K562 (cell line): ENCODE measurements around the gene TPO. TPM values are rescaled to one million over a fixed set of nuclear protein-coding genes. Genes with fewer than 3 reads are reported as not detected.

ENCODE experiments used
- ATAC-seq: fragments of 200-7000 bp; cut with Tn5 transposase; 3 replicates; pipeline ENCODE4 v1.9.1; 2020; ENCODE audit warnings: moderate library complexity
- BruUV-seq: library from RNA; stranded (reverse); fragments of 400-500 nt; replicated peaks from 2 replicates; lab custom pipeline; 2021; lab: Mats Ljungman, UMichigan
- CTCF ChIA-PET: fragments of 300-600 bp; formaldehyde crosslinking; extraction: SDS; loops from one replicate; lab custom pipeline; 2021; ENCODE audit warnings: low intra/inter-chr PET ratio; lab: Yijun Ruan, JAX
- POLR2A ChIA-PET: fragments of 300-600, 350-650 bp; sonication (Branson Sonifier 250); formaldehyde crosslinking; extraction: SDS; loops from one replicate; lab custom pipeline; 2021; ENCODE audit warnings: antibody characterized with exemption, inconsistent platforms; lab: Yijun Ruan, JAX
- DNase-seq, 4 experiments: peaks; one replicate each; pipeline versions ENCODE4 v3.0.0 to v3.0.0-alpha.2; 2011 to 2018; ENCODE audit warnings: low spot score in 3 of 4, mixed read lengths in 3 of 4; ENCODE audit errors: extremely low read depth in 1 of 4
- FAIRE-seq: peaks from 2 replicates; lab custom pipeline; 2011; peaks lifted over from hg19 to GRCh38; lab: Jason Lieb, UNC
- H2AFZ ChIP-seq: 2 replicates; pipeline ENCODE4 v1.6.0; 2011; ENCODE audit warnings: low read depth, low read length, control low read depth, inconsistent platforms
- H3K27ac ChIP-seq: fragments of 200-600 bp; 3 replicates; pipeline ENCODE4 v1.8.0; 2011; ENCODE audit warnings: low read depth, mild to moderate bottlenecking, control low read depth, inconsistent platforms, low read length, moderate library complexity, mixed read lengths; ENCODE audit errors: extremely low read depth
- H3K27me3 ChIP-seq, 2 experiments: fragments of 300-600 bp in 1 of 2; 2 replicates in 1 of 2; 3 replicates in 1 of 2; pipeline versions ENCODE4 v1.6.0 to v1.8.0; 2011; ENCODE audit warnings: inconsistent platforms in 2 of 2, low read length in 2 of 2, mild to moderate bottlenecking in 1 of 2, mixed read lengths in 1 of 2, moderate library complexity in 1 of 2; ENCODE audit not compliant: control insufficient read depth in 2 of 2, insufficient read depth in 2 of 2
- H3K36me3 ChIP-seq: fragments of 300-600 bp; 3 replicates; pipeline ENCODE4 v1.8.0; 2011; ENCODE audit warnings: mild to moderate bottlenecking, low read length, inconsistent platforms; ENCODE audit not compliant: control insufficient read depth, insufficient read depth
- H3K4me1 ChIP-seq, 2 experiments: fragments of 200-600 bp in 1 of 2; replicated peaks in 1 of 2; 2 replicates in 1 of 2; 3 replicates in 1 of 2; pipeline versions ENCODE4 v1.5.1 to v1.8.0; 2011; ENCODE audit warnings: inconsistent platforms in 2 of 2, low read length in 2 of 2, mild to moderate bottlenecking in 1 of 2, mixed read lengths in 1 of 2, moderate library complexity in 1 of 2; ENCODE audit not compliant: control insufficient read depth in 2 of 2, insufficient read depth in 2 of 2
- H3K4me2 ChIP-seq: 2 replicates; pipeline ENCODE4 v1.6.1; 2011; ENCODE audit warnings: low read length, control low read depth, inconsistent platforms, mixed read lengths; ENCODE audit not compliant: insufficient read depth
- H3K4me3 ChIP-seq: fragments of 200-600 bp; sonication (generic), shearing (Covaris generic); 2 replicates; pipeline ENCODE4 v1.5.1; 2016; ENCODE audit warnings: control low read depth, inconsistent platforms
- H3K79me2 ChIP-seq: fragments of 200-600 bp; 3 replicates; pipeline ENCODE4 v1.8.0; 2011; ENCODE audit warnings: low read length, inconsistent platforms; ENCODE audit not compliant: control insufficient read depth, insufficient read depth
- H3K9ac ChIP-seq, 2 experiments: 2 replicates each; pipeline versions ENCODE4 v1.6.0 to v1.6.1; 2011; ENCODE audit warnings: low read depth in 2 of 2, low read length in 2 of 2, control low read depth in 1 of 2, inconsistent platforms in 1 of 2, mild to moderate bottlenecking in 1 of 2, mixed read lengths in 1 of 2; ENCODE audit not compliant: insufficient read depth in 1 of 2
- H3K9me1 ChIP-seq: one replicate; pipeline ENCODE4 v1.6.0; 2011; ENCODE audit warnings: inconsistent platforms, mild to moderate bottlenecking, low read length, moderate library complexity; ENCODE audit not compliant: control insufficient read depth, insufficient read depth
- H3K9me3 ChIP-seq: replicated peaks from 2 replicates; pipeline ENCODE4 v1.5.1; 2011; ENCODE audit warnings: low read depth, low read length, inconsistent platforms; ENCODE audit not compliant: control insufficient read depth, insufficient read depth
- H4K20me1 ChIP-seq: replicated peaks from 2 replicates; pipeline ENCODE4 v1.6.1; 2011; ENCODE audit warnings: low read length, inconsistent platforms, mixed read lengths; ENCODE audit not compliant: control insufficient read depth, insufficient read depth
- ATF2 ChIP-seq: sonication (generic); formaldehyde crosslinking; IDR thresholded peaks from 2 replicates; pipeline ENCODE4 v1.8.1; 2022; ENCODE audit warnings: missing genetic modification reagents
- ATF6 ChIP-seq: sonication (generic); formaldehyde crosslinking; IDR thresholded peaks from 2 replicates; pipeline ENCODE4 v1.4.0; 2020; ENCODE audit warnings: mild to moderate bottlenecking, missing genetic modification reagents
- CHD2 ChIP-seq: IDR thresholded peaks from 2 replicates; pipeline ENCODE4 v1.6.1; 2011; ENCODE audit warnings: low read depth, low read length
- CHD4 ChIP-seq: fragments of 200-600 bp; sonication (generic); IDR thresholded peaks from 3 replicates; pipeline ENCODE4 v1.6.1; 2012; ENCODE audit warnings: low read depth, mild to moderate bottlenecking, mixed read lengths, low read length, inconsistent platforms; ENCODE audit not compliant: insufficient read depth, insufficient replicate concordance, poor library complexity, severe bottlenecking
- CLOCK ChIP-seq: fragments of 250-450 bp; sonication (Bioruptor Pico); IDR thresholded peaks from 2 replicates; pipeline ENCODE4 v1.4.0; 2020; ENCODE audit warnings: mild to moderate bottlenecking, moderate library complexity, borderline replicate concordance
- CTBP1 ChIP-seq: fragments of 450-650 bp; IDR thresholded peaks from 2 replicates; pipeline ENCODE4 v1.6.1; 2016; ENCODE audit warnings: borderline replicate concordance
- E2F6 ChIP-seq, 2 experiments: IDR thresholded peaks; 2 replicates each; pipeline ENCODE4 v1.6.1; 2011; ENCODE audit warnings: borderline replicate concordance in 1 of 2, control low read depth in 1 of 2, low read depth in 1 of 2, low read length in 1 of 2, mild to moderate bottlenecking in 1 of 2, mixed read lengths in 1 of 2, moderate library complexity in 1 of 2; ENCODE audit not compliant: insufficient read depth in 1 of 2, insufficient read length in 1 of 2, poor library complexity in 1 of 2, severe bottlenecking in 1 of 2; ENCODE audit errors: extremely low read depth in 1 of 2
- ETV5 ChIP-seq: sonication (generic); formaldehyde crosslinking; IDR thresholded peaks from 2 replicates; pipeline ENCODE4 v1.4.0; 2020; ENCODE audit warnings: low read depth, mild to moderate bottlenecking, missing genetic modification reagents
- IFI16 ChIP-seq: fragments of 250-450 bp; sonication (Bioruptor Pico); IDR thresholded peaks from 2 replicates; pipeline ENCODE4 v2.1.2; 2022; ENCODE audit warnings: mild to moderate bottlenecking, inconsistent platforms
- POU5F1 ChIP-seq: fragments of 150-350 bp; IDR thresholded peaks from 2 replicates; pipeline ENCODE4 v1.6.1; 2014; ENCODE audit warnings: borderline replicate concordance, low read length, low read depth, mild to moderate bottlenecking; ENCODE audit not compliant: partially characterized antibody
- SETDB1 ChIP-seq: IDR thresholded peaks from one replicate; pipeline ENCODE4 v1.6.1; 2012; ENCODE audit warnings: low read length, control low read depth, inconsistent platforms
- SMAD2 ChIP-seq: fragments of 150-350 bp; IDR thresholded peaks from 2 replicates; pipeline ENCODE4 v1.6.1; 2014; ENCODE audit warnings: low read depth, mild to moderate bottlenecking, low read length
- TAF1 ChIP-seq: IDR thresholded peaks from 2 replicates; pipeline ENCODE4 v1.6.1; 2011; ENCODE audit warnings: mild to moderate bottlenecking, low read length, moderate library complexity; ENCODE audit not compliant: insufficient read depth, control insufficient read depth, severe bottlenecking; ENCODE audit errors: extremely low read depth
- ZC3H11A ChIP-seq: IDR thresholded peaks from 2 replicates; pipeline ENCODE4 v1.6.1; 2012; ENCODE audit warnings: low read depth, low read length, improper control_type of control experiment
- ZNF57 ChIP-seq: fragments of 450-650 bp; formaldehyde crosslinking; IDR thresholded peaks from 2 replicates; pipeline ENCODE4 v1.4.0; 2020; ENCODE audit warnings: mild to moderate bottlenecking, moderate library complexity
- WGBS: fragments of 100-300 bp; shearing (Covaris generic); methylation state at CpG from one replicate; pipeline ENCODE4 v1.1.6; 2016; ENCODE audit warnings: low coverage, mixed read lengths; ENCODE audit not compliant: insufficient coverage; ENCODE audit errors: missing lambda C conversion rate; 5-methylcytosine and 5-hydroxymethylcytosine counted together
- in situ Hi-C: fragments of 300-500 bp; cut with MboI; formaldehyde crosslinking; loops from 4 replicates; pipeline ENCODE4 v1.15.0; 2018; ENCODE audit warnings: inconsistent platforms, mixed read lengths
- intact Hi-C: fragments of 100-400 bp; cut with micrococcal nuclease; formaldehyde crosslinking; loops from 2 replicates; pipeline ENCODE4 v1.14.2; 2022
- polyA plus RNA-seq, 8 experiments: library from polyadenylated mRNA; depleted of rRNA in 4 of 8; stranded (reverse) in 5 of 8; unstranded in 3 of 8; fragments of >200 nt; fragmentation: Nextera tagmentation in 2 of 8; fragmentation: Illumina TruSeq in 1 of 8; extraction: Ambion mirVana in 2 of 8; extraction: Trizol in 1 of 8; gene quantifications; 2 replicates each; pipeline versions ENCODE4 v1.2.1 to v1.2.3, GENCODE V29; 2011 to 2014; ENCODE audit warnings: inconsistent platforms in 1 of 8, missing spikeins in 1 of 8
- total RNA-seq, 7 experiments: library from RNA; depleted of rRNA in 6 of 7; stranded (reverse); fragments of >200 nt in 6 of 7; fragmentation: Illumina TruSeq in 2 of 7; extraction: Trizol in 2 of 7; gene quantifications; 2 replicates each; pipeline versions ENCODE4 v1.2.1 to v1.2.3, GENCODE V29; 2011 to 2021; ENCODE audit warnings: low replicate concordance in 1 of 7

Gene TPO
- total and polyA plus RNA-seq, 9 of the 15 experiments (the other 6 are each of a cell fraction or from before 2014, with no cell fraction given) = not detected

- WGBS = 0% methylated on average over 5 of the region's 7 CpGs
- ATAC-seq (no peak), FAIRE-seq (no peak), DNase-seq (no peak)
- Histone ChIP-seq H3K9me1 (no peaks in the 10 kb centered on the region), H3K27me3 (0 out of 5 replicates have a peak, but pooled peaks cover 0 to 1% of the 10 kb centered on the region in 2 experiments), H3K9ac (no peak overlapping the region), H4K20me1 (no peaks in the 10 kb centered on the region), H3K36me3 (no peaks in the 10 kb centered on the region), H3K4me3 (no peak overlapping the region), H3K4me2 (no peak overlapping the region), H3K4me1 (no peaks in the 10 kb centered on the region), H3K9me3 (no peaks in the 10 kb centered on the region), H3K27ac (no peak overlapping the region), H2AFZ (no peak overlapping the region), H3K79me2 (no peaks in the 10 kb centered on the region)
- intact Hi-C loops (no loop called here), in situ Hi-C loops (no loop called here)
- ChIA-PET POLR2A (no interaction called here), CTCF (no interaction called here)
- no TSS peak for BruUV-seq
- TF ChIP-seq TAF1 = no peak
- TF ChIP-seq ATF6 (CRISPR knock-in tag) = no peak
- no peak for TF ChIP-seq E2F6 (IDR thresholded peaks at IDR 0.05; ENCODE audit: borderline replicate concordance in 1 of 2, extremely low read depth in 1 of 2, insufficient read depth in 1 of 2, insufficient read length in 1 of 2, low read depth in 1 of 2, low read length in 1 of 2, poor library complexity in 1 of 2, severe bottlenecking in 1 of 2)
- TF ChIP-seq ETV5 (CRISPR knock-in tag) = no peak
- TF ChIP-seq CLOCK (CRISPR knock-in tag) = no peak
- no peak for TF ChIP-seq CHD4
- no peak for TF ChIP-seq ATF2 (CRISPR knock-in tag)
- TF ChIP-seq SETDB1 = no peak
- TF ChIP-seq CTBP1 = no peak
- no peak for TF ChIP-seq IFI16 (CRISPR knock-in tag)
- no peak for TF ChIP-seq CHD2
- no peak for TF ChIP-seq POU5F1
- no peak for TF ChIP-seq ZC3H11A
- no peak for TF ChIP-seq SMAD2
- no peak for TF ChIP-seq ZNF57 (CRISPR knock-in tag)
Measured at GRCh38 chr2:1398191-1398590, 15.1 kb upstream of the TPO start.
